K562 (cell line): ENCODE measurements around the gene DYRK4. TPM values are rescaled to one million over a fixed set of nuclear protein-coding genes. Genes with fewer than 3 reads are reported as not detected.

Experiments
- BDP1 ChIP-seq: IDR thresholded peaks from 3 replicates; pipeline ENCODE4 v1.6.1; 2011; ENCODE audit not compliant: insufficient read length, insufficient read depth
- CC2D1A ChIP-seq: fragments of 450-650 bp; IDR thresholded peaks from 2 replicates; pipeline ENCODE4 v1.6.1; 2017; ENCODE audit warnings: mild to moderate bottlenecking
- CGGBP1 ChIP-seq: fragments of 250-450 bp; sonication (Bioruptor Pico); IDR thresholded peaks from 2 replicates; pipeline ENCODE4 v1.9.0; 2021; ENCODE audit warnings: mild to moderate bottlenecking
- DDX20 ChIP-seq: fragments of 450-650 bp; IDR thresholded peaks from 2 replicates; pipeline ENCODE4 v1.6.1; 2016; ENCODE audit warnings: missing genetic modification characterization, low read depth, mild to moderate bottlenecking, missing compliant biosample characterization, moderate library complexity
- EP300 ChIP-seq: IDR thresholded peaks from 2 replicates; pipeline ENCODE4 v1.6.1; 2012; ENCODE audit warnings: low read length, improper control_type of control experiment
- ETV6 ChIP-seq, 3 experiments: fragments of 150-350 bp in 1 of 3; sonication (generic) in 1 of 3; formaldehyde crosslinking in 1 of 3; IDR thresholded peaks; 2 replicates each; pipeline versions ENCODE4 v1.6.1 to v1.8.0; 2014 to 2022; ENCODE audit warnings: borderline replicate concordance in 2 of 3, low read depth in 2 of 3, antibody characterized with exemption in 1 of 3, low read length in 1 of 3, mild to moderate bottlenecking in 1 of 3, missing genetic modification reagents in 1 of 3
- FOXA1 ChIP-seq: fragments of 450-650 bp; IDR thresholded peaks from 2 replicates; pipeline ENCODE4 v1.6.1; 2016; ENCODE audit warnings: mild to moderate bottlenecking, borderline replicate concordance
- HIVEP1 ChIP-seq: fragments of 250-450 bp; sonication (Bioruptor Pico); IDR thresholded peaks from 2 replicates; pipeline ENCODE4 v1.4.0; 2020; ENCODE audit warnings: mild to moderate bottlenecking
- HOMEZ ChIP-seq: fragments of 250-450 bp; sonication (Bioruptor Pico); IDR thresholded peaks from 2 replicates; pipeline ENCODE4 v1.4.0; 2020; ENCODE audit warnings: mild to moderate bottlenecking, moderate library complexity
- KDM1A ChIP-seq, 2 experiments: fragments of 450-650 bp; IDR thresholded peaks; 2 replicates each; pipeline ENCODE4 v1.6.1; 2016; ENCODE audit warnings: mild to moderate bottlenecking in 2 of 2
- LCOR ChIP-seq: sonication (generic); formaldehyde crosslinking; IDR thresholded peaks from 2 replicates; pipeline ENCODE4 v1.8.0; 2022; ENCODE audit warnings: mild to moderate bottlenecking, missing genetic modification reagents
- MAX ChIP-seq: sonication (generic); formaldehyde crosslinking; IDR thresholded peaks from 2 replicates; pipeline ENCODE4 v1.9.0; 2022; ENCODE audit warnings: mild to moderate bottlenecking, missing genetic modification reagents
- MAZ ChIP-seq, 2 experiments: fragments of 450-650 bp in 1 of 2; sonication (generic) in 1 of 2; formaldehyde crosslinking; IDR thresholded peaks in 1 of 2; conservative IDR thresholded peaks in 1 of 2; 2 replicates each; pipeline versions ENCODE4 v1.4.0 to v1.5.0; 2020; ENCODE audit warnings: mild to moderate bottlenecking in 1 of 2, missing genetic modification reagents in 1 of 2
- RBM39 ChIP-seq: fragments of 200-400 bp; formaldehyde crosslinking; optimal IDR thresholded peaks from 2 replicates; pipeline ENCODE3; 2018; ENCODE audit warnings: low read depth, low read length
- SMAD4 ChIP-seq: fragments of 250-450 bp; sonication (Bioruptor Pico); conservative IDR thresholded peaks from 2 replicates; pipeline ENCODE4 v1.8.0; 2021; ENCODE audit warnings: inconsistent platforms, mild to moderate bottlenecking, moderate library complexity
- SMARCA5 ChIP-seq: fragments of 450-650 bp; IDR thresholded peaks from 2 replicates; pipeline ENCODE4 v1.6.1; 2016
- TEAD1 ChIP-seq, 2 experiments: fragments of 450-650 bp in 1 of 2; sonication (generic) in 1 of 2; formaldehyde crosslinking; IDR thresholded peaks; 2 replicates each; pipeline versions ENCODE4 v1.4.0 to v1.8.0; 2020 to 2022; ENCODE audit warnings: mild to moderate bottlenecking in 2 of 2, missing genetic modification reagents in 1 of 2
- TEAD4 ChIP-seq, 2 experiments: sonication (generic) in 1 of 2; formaldehyde crosslinking in 1 of 2; IDR thresholded peaks; 2 replicates each; pipeline versions ENCODE4 v1.6.1 to v1.8.0; 2012 to 2022; ENCODE audit warnings: borderline replicate concordance in 1 of 2, inconsistent platforms in 1 of 2, low read length in 1 of 2, mild to moderate bottlenecking in 1 of 2, missing genetic modification reagents in 1 of 2
- TFAM ChIP-seq: fragments of 250-450 bp; sonication (Bioruptor Pico); conservative IDR thresholded peaks from 2 replicates; pipeline ENCODE4 v1.5.0; 2021; ENCODE audit warnings: mild to moderate bottlenecking, moderate library complexity
- VEZF1 ChIP-seq: fragments of 200-800 bp; sonication (Bioruptor generic); IDR thresholded peaks from 2 replicates; pipeline ENCODE4 v1.6.1; 2017; ENCODE audit warnings: missing genetic modification characterization, missing compliant biosample characterization
- ZNF75A ChIP-seq: fragments of 450-650 bp; formaldehyde crosslinking; IDR thresholded peaks from 2 replicates; pipeline ENCODE4 v1.4.0; 2020; ENCODE audit warnings: mild to moderate bottlenecking
- polyA plus RNA-seq, 8 experiments: library from polyadenylated mRNA; depleted of rRNA in 4 of 8; stranded (reverse) in 5 of 8; unstranded in 3 of 8; fragments of >200 nt; fragmentation: Nextera tagmentation in 2 of 8; fragmentation: Illumina TruSeq in 1 of 8; extraction: Ambion mirVana in 2 of 8; extraction: Trizol in 1 of 8; gene quantifications; 2 replicates each; pipeline versions ENCODE4 v1.2.1 to v1.2.3, GENCODE V29; 2011 to 2014; ENCODE audit warnings: inconsistent platforms in 1 of 8, missing spikeins in 1 of 8
- total RNA-seq, 7 experiments: library from RNA; depleted of rRNA in 6 of 7; stranded (reverse); fragments of >200 nt in 6 of 7; fragmentation: Illumina TruSeq in 2 of 7; extraction: Trizol in 2 of 7; gene quantifications; 2 replicates each; pipeline versions ENCODE4 v1.2.1 to v1.2.3, GENCODE V29; 2011 to 2021; ENCODE audit warnings: low replicate concordance in 1 of 7

Gene DYRK4
- total and polyA plus RNA-seq, 9 of the 15 experiments (the other 6 are each of a cell fraction or from before 2014, with no cell fraction given), result 13.4 to 37.4 (median 22.2) TPM

- TF ChIP-seq BDP1 (no peak), LCOR (CRISPR knock-in tag) (peak; percentile 29; the same call in 1 of the 2 replicates), VEZF1 (CRISPR knock-in tag) (peak; percentile 30; the same call in 1 of the 2 replicates), FOXA1 (no peak), SMAD4 (0 out of 2 replicates have a peak, but pooled peaks have one; percentile 17), KDM1A (IDR thresholded peaks at IDR 0.05) (no peak), RBM39 (no peak), TEAD1 (CRISPR knock-in tag; IDR thresholded peaks at IDR 0.05) (0 out of 4 replicates have a peak, but pooled peaks of 1 of the 2 experiments have one; percentile 51), ETV6 (IDR thresholded peaks at IDR 0.05; ENCODE audit: borderline replicate concordance in 1 of 2, low read depth in 2 of 2, low read length in 1 of 2) (no peak), ETV6 (CRISPR knock-in tag; IDR thresholded peaks at IDR 0.05; ENCODE audit: borderline replicate concordance) (no peak), TFAM (CRISPR knock-in tag) (no peak), DDX20 (no peak), EP300 (peak; percentile 99), ZNF75A (CRISPR knock-in tag) (no peak), CGGBP1 (no peak), SMARCA5 (no peak), HIVEP1 (CRISPR knock-in tag) (no peak), HOMEZ (CRISPR knock-in tag) (no peak), CC2D1A (0 out of 2 replicates have a peak, but pooled peaks have one; percentile 30), TEAD4 (IDR thresholded peaks at IDR 0.05; ENCODE audit: low read length) (no peak), TEAD4 (CRISPR knock-in tag; IDR thresholded peaks at IDR 0.05; ENCODE audit: borderline replicate concordance) (no peak), MAZ (CRISPR knock-in tag; conservative IDR thresholded peaks at IDR 0.05 in 1 of 2, IDR thresholded peaks at IDR 0.05 in 1 of 2) (peak in 1 of 2 experiments; percentile 29; a peak in 1 of 4 replicates), MAX (CRISPR knock-in tag) (peak; percentile 82)
Measured at GRCh38 chr12:4538207-4539160, 23.5 kb upstream of the DYRK4 start, which contains the start of gene RAD51AP1 (continued).
